ENCODE measurements around the gene TBC1D23. TPM values are rescaled to one million over a fixed set of nuclear protein-coding genes. Genes with fewer than 3 reads are reported as not detected.

TBC1D23 gene
- total and polyA plus RNA-seq, 9 of the 15 experiments (the other 6 are each of a cell fraction or from before 2014, with no cell fraction given), result 23.4 to 85.8 (median 43.7) TPM

DNA sequence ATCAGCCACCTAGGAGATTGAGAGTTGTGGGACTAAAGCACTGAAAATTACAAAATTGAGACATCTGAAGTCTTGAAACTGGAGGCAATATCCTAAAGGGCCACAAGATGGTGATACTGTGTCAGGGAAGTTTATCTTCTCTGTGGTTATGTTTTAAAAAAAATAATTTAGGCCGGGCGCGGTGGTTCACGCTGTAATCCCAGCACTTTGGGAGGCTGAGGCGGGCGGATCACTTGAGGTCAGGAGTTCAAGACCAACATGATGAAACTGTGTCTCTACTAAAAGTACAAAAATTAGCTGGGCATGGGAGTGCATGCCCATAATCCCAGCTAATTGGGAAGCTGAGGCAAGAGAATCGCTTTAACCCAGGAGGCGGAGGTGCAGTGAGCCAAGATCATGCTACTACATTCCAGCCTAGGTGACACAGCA is 55.9 kb downstream of the TBC1D23 start (continued):
- TF ChIP-seq CTCF (IDR thresholded peaks at IDR 0.05 in 2 of 3, conservative IDR thresholded peaks at IDR 0.05 in 1 of 3; ENCODE audit: insufficient read depth in 2 of 3, low read depth in 1 of 3, low read length in 3 of 3) (peak; percentile 32 to 64 (median 60); a peak in 5 of 6 replicates), RNF2 (IDR thresholded peaks at IDR 0.05) (no peak), PTTG1 (tag; IDR thresholded peaks at IDR 0.05; ENCODE audit: low read depth) (no peak), HMG20B (CRISPR knock-in tag; IDR thresholded peaks at IDR 0.05) (no peak), PRPF4 (IDR thresholded peaks at IDR 0.05; ENCODE audit: insufficient read depth, low read depth, low read length, poor library complexity, severe bottlenecking) (no peak), ZBTB8A (IDR thresholded peaks at IDR 0.05; ENCODE audit: partially characterized antibody) (no peak), ZBED1 (IDR thresholded peaks at IDR 0.05) (no peak), PCBP1 (IDR thresholded peaks at IDR 0.05; ENCODE audit: low read depth, low read length, poor library complexity, severe bottlenecking) (no peak), MNT (conservative IDR thresholded peaks at IDR 0.05) (no peak), EZH2 (IDR thresholded peaks at IDR 0.05; ENCODE audit: borderline replicate concordance, low read depth, low read length) (no peak), U2AF1 (optimal IDR thresholded peaks at IDR 0.05; ENCODE audit: low read depth, low read length) (no peak), ZNF699 (CRISPR knock-in tag; IDR thresholded peaks at IDR 0.05; ENCODE audit: insufficient replicate concordance) (no peak), NELFE (IDR thresholded peaks at IDR 0.05; ENCODE audit: insufficient read depth, insufficient read length) (no peak), SRSF3 (IDR thresholded peaks at IDR 0.05; ENCODE audit: insufficient read depth, low read length) (no peak), ZNF668 (CRISPR knock-in tag; IDR thresholded peaks at IDR 0.05) (no peak), ESRRB (CRISPR knock-in tag; IDR thresholded peaks at IDR 0.05; ENCODE audit: borderline replicate concordance) (no peak), HNRNPL (IDR thresholded peaks at IDR 0.05; ENCODE audit: low read depth, low read length) (no peak)
- TF ChIP-seq, protein P1, sequence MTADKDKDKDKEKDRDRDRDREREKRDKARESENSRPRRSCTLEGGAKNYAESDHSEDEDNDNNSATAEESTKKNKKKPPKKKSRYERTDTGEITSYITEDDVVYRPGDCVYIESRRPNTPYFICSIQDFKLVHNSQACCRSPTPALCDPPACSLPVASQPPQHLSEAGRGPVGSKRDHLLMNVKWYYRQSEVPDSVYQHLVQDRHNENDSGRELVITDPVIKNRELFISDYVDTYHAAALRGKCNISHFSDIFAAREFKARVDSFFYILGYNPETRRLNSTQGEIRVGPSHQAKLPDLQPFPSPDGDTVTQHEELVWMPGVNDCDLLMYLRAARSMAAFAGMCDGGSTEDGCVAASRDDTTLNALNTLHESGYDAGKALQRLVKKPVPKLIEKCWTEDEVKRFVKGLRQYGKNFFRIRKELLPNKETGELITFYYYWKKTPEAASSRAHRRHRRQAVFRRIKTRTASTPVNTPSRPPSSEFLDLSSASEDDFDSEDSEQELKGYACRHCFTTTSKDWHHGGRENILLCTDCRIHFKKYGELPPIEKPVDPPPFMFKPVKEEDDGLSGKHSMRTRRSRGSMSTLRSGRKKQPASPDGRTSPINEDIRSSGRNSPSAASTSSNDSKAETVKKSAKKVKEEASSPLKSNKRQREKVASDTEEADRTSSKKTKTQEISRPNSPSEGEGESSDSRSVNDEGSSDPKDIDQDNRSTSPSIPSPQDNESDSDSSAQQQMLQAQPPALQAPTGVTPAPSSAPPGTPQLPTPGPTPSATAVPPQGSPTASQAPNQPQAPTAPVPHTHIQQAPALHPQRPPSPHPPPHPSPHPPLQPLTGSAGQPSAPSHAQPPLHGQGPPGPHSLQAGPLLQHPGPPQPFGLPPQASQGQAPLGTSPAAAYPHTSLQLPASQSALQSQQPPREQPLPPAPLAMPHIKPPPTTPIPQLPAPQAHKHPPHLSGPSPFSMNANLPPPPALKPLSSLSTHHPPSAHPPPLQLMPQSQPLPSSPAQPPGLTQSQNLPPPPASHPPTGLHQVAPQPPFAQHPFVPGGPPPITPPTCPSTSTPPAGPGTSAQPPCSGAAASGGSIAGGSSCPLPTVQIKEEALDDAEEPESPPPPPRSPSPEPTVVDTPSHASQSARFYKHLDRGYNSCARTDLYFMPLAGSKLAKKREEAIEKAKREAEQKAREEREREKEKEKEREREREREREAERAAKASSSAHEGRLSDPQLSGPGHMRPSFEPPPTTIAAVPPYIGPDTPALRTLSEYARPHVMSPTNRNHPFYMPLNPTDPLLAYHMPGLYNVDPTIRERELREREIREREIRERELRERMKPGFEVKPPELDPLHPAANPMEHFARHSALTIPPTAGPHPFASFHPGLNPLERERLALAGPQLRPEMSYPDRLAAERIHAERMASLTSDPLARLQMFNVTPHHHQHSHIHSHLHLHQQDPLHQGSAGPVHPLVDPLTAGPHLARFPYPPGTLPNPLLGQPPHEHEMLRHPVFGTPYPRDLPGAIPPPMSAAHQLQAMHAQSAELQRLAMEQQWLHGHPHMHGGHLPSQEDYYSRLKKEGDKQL (CRISPR knock-in tag; IDR thresholded peaks at IDR 0.05; ENCODE audit: borderline replicate concordance), result no peak
- TF ChIP-seq, protein P2, sequence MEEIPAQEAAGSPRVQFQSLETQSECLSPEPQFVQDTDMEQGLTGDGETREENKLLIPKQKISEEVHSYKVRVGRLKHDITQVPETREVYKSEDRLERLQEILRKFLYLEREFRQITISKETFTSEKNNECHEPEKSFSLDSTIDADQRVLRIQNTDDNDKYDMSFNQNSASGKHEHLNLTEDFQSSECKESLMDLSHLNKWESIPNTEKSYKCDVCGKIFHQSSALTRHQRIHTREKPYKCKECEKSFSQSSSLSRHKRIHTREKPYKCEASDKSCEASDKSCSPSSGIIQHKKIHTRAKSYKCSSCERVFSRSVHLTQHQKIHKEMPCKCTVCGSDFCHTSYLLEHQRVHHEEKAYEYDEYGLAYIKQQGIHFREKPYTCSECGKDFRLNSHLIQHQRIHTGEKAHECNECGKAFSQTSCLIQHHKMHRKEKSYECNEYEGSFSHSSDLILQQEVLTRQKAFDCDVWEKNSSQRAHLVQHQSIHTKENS (CRISPR knock-in tag; IDR thresholded peaks at IDR 0.05), result no peak

Measured in K562 (cell line).